ENCODE results near the gene PPM1N. TPM values are rescaled to one million over a fixed set of nuclear protein-coding genes. Genes with fewer than 3 reads are reported as not detected.

The PPM1N gene
- total and polyA plus RNA-seq, 2 of the 13 experiments (the other 11 are each of a cell fraction or from before 2014, with no cell fraction given) = 0.31 to 1.8 TPM

GRCh38 chr19:45506246-45506988 lies 8.2 kb downstream of the PPM1N start (continued):
- TF ChIP-seq, protein P1, sequence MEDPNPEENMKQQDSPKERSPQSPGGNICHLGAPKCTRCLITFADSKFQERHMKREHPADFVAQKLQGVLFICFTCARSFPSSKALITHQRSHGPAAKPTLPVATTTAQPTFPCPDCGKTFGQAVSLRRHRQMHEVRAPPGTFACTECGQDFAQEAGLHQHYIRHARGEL (CRISPR knock-in tag; IDR thresholded peaks at IDR 0.05) = 0 out of 2 replicates have a peak, but pooled peaks have one; percentile 52
- no peak for TF ChIP-seq WIZ (CRISPR knock-in tag; IDR thresholded peaks at IDR 0.05)
- TF ChIP-seq, protein P2, sequence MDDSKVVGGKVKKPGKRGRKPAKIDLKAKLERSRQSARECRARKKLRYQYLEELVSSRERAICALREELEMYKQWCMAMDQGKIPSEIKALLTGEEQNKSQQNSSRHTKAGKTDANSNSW (CRISPR knock-in tag; IDR thresholded peaks at IDR 0.05; ENCODE audit: borderline replicate concordance) = no peak
- TF ChIP-seq ZNF569 (CRISPR knock-in tag; IDR thresholded peaks at IDR 0.05; ENCODE audit: borderline replicate concordance) = no peak
- no peak for TF ChIP-seq ZFYVE20 (CRISPR knock-in tag; IDR thresholded peaks at IDR 0.05; ENCODE audit: borderline replicate concordance, low read depth)
- no peak for TF ChIP-seq ISX (CRISPR knock-in tag; conservative IDR thresholded peaks at IDR 0.05)
- no peak for TF ChIP-seq U2AF1 (optimal IDR thresholded peaks at IDR 0.05; ENCODE audit: low read depth, low read length)
- TF ChIP-seq PHF8 (CRISPR knock-in tag; IDR thresholded peaks at IDR 0.05) = peak; percentile 31; the same call in 1 of the 2 replicates
- no peak for TF ChIP-seq ZNF792 (CRISPR knock-in tag; IDR thresholded peaks at IDR 0.05)
- TF ChIP-seq, protein P3, sequence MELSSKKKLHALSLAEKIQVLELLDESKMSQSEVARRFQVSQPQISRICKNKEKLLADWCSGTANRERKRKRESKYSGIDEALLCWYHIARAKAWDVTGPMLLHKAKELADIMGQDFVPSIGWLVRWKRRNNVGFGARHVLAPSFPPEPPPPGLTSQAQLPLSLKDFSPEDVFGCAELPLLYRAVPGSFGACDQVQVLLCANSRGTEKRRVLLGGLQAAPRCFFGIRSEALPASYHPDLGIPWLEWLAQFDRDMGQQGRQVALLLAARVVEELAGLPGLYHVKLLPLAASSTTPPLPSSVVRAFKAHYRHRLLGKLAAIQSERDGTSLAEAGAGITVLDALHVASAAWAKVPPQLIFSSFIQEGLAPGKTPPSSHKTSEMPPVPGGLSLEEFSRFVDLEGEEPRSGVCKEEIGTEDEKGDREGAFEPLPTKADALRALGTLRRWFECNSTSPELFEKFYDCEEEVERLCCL (CRISPR knock-in tag; IDR thresholded peaks at IDR 0.05; ENCODE audit: borderline replicate concordance) = no peak
- no peak; the same call in 1 of the 2 replicates for TF ChIP-seq ZNF274 (CRISPR knock-in tag; IDR thresholded peaks at IDR 0.05)
- no peak for TF ChIP-seq KLF9 (CRISPR knock-in tag; IDR thresholded peaks at IDR 0.05; ENCODE audit: low read depth)
- TF ChIP-seq ZNF570 (CRISPR knock-in tag; IDR thresholded peaks at IDR 0.05; ENCODE audit: borderline replicate concordance) = no peak
- TF ChIP-seq NCOA2 (CRISPR knock-in tag; IDR thresholded peaks at IDR 0.05) = 0 out of 2 replicates have a peak, but pooled peaks have one; percentile 36
- TF ChIP-seq ZNF414 (CRISPR knock-in tag; IDR thresholded peaks at IDR 0.05) = no peak
- TF ChIP-seq SATB2 (CRISPR knock-in tag; IDR thresholded peaks at IDR 0.05) = no peak
- peak; percentile 46 for TF ChIP-seq SKI (IDR thresholded peaks at IDR 0.05; ENCODE audit: partially characterized antibody)
- TF ChIP-seq TGIF2 (CRISPR knock-in tag; IDR thresholded peaks at IDR 0.05) = peak; percentile 69; the same call in 1 of the 2 replicates
- peak; percentile 35 for TF ChIP-seq TBL1XR1 (IDR thresholded peaks at IDR 0.05; ENCODE audit: borderline replicate concordance, low read length, partially characterized antibody)
- TF ChIP-seq SRSF4 (IDR thresholded peaks at IDR 0.05; ENCODE audit: low read depth, low read length, poor library complexity, severe bottlenecking) = no peak
- peak; percentile 3; the same call in 1 of the 2 replicates for TF ChIP-seq NR2C2 (CRISPR knock-in tag; IDR thresholded peaks at IDR 0.05; ENCODE audit: borderline replicate concordance)
- no peak for TF ChIP-seq ZNF362 (CRISPR knock-in tag; IDR thresholded peaks at IDR 0.05; ENCODE audit: borderline replicate concordance)
- no peak for TF ChIP-seq ZBTB42 (CRISPR knock-in tag; IDR thresholded peaks at IDR 0.05)
- peak; percentile 25; the same call in 1 of the 2 replicates for TF ChIP-seq ELF1 (CRISPR knock-in tag; IDR thresholded peaks at IDR 0.05)
- TF ChIP-seq BCL6 (CRISPR knock-in tag; IDR thresholded peaks at IDR 0.05) = no peak
- no peak for TF ChIP-seq ZFP1 (CRISPR knock-in tag; IDR thresholded peaks at IDR 0.05)
- TF ChIP-seq, protein P4, sequence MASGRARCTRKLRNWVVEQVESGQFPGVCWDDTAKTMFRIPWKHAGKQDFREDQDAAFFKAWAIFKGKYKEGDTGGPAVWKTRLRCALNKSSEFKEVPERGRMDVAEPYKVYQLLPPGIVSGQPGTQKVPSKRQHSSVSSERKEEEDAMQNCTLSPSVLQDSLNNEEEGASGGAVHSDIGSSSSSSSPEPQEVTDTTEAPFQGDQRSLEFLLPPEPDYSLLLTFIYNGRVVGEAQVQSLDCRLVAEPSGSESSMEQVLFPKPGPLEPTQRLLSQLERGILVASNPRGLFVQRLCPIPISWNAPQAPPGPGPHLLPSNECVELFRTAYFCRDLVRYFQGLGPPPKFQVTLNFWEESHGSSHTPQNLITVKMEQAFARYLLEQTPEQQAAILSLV (CRISPR knock-in tag; IDR thresholded peaks at IDR 0.05; ENCODE audit: borderline replicate concordance) = no peak
